Stimulated activated naive CD4-positive, alpha-beta T cell (primary cell): Measurements from ENCODE around the gene CAMTA1.
"Not testable (repeated sequence)": the region's sequence is repeated elsewhere in the genome, so short reads cannot be mapped to it uniquely, and the experiment has no call there.

Experiments
- DNase-seq, 6 experiments: peaks; one replicate each; lab custom pipeline; 2025; lab: John Stamatoyannopoulos, UW

Gene CAMTA1

DNA sequence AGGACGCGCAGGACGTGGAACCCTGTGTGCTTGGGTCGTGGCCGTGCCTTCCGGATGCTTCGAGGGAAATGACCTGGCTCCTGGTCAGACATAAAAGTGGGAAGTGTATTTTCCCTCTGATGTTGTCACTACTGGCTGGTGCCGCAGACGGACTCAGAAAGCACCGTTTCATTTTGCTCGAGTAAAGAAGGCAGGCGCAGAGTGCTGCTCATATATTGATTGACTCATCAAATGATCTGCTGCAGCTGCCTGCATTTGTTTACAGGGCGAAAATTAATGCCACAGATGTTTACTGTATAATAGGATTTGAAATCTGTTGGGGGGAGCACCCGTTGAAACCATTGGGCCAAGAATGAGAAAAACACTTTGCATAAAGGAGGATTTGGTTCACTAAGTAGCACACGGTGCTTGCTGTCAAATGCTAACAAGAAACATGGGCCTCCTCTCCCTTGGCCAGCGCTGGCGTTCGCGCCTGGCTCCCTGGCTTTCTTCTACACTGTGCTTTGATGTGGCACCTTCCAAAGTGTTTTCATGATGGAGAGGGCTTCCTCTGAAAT, 365.5 kb downstream of the CAMTA1 start:
- no peak for DNase-seq

DNA sequence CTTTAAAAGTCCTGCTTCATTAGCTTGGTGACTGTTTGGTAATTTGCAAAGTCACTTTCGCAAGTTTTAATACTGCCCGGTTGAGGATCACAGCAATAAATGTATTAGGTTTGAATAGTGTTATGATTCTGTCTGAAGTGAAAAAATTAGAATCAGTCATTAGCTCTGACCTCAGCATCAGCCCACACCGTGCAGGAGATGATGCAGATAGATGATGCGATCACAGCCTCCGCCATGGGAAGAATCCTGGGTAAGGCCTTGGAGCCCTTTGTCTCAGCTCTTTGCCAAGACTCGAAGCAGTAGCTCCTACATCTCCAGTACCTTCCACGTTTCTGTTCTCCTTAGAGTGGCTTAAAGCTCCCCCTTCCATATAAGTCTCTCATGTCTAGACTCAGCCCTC, 366.7 kb downstream of the CAMTA1 start:
- DNase-seq: no peak

DNA sequence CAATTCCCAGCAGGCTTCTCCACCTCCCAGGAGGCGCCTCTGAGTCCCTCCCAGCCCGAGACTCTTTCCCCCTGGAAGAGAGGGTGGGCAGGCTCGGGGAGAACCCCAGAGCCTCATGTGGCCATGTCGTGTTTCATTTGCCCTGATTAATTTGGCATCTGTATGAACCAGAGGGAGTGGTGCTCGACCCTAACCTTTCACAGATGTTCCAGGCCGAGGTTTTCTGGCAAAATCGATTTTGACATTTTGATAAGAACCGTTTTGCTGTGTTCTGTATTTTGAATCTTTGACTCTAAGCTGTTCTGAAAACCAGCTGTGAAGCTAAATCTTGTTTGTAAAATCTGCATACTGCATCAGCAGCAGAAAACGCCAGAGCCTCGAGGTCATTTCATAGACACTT, 367.4 kb downstream of the CAMTA1 start:
- no peak for DNase-seq

DNA sequence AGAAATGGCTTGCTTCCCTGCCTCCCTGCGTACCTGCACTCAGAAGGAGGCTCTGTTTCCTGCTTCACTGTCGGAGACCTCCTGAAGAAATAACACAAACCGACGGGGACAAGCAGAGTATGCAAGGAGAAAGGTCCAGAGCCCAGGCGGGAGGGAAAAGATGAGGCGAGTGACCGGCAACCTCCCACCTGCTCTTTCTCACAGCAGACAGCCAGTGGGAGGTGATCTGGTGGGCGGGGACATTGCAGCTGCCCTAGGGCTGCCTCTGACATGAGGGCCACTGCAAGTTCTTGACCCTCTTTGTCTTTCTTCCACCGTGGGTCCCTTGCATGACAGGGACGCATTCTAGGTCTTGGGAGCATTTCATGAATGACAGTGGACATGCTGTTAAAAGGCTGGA, 368.2 kb downstream of the CAMTA1 start:
- DNase-seq: no peak

DNA sequence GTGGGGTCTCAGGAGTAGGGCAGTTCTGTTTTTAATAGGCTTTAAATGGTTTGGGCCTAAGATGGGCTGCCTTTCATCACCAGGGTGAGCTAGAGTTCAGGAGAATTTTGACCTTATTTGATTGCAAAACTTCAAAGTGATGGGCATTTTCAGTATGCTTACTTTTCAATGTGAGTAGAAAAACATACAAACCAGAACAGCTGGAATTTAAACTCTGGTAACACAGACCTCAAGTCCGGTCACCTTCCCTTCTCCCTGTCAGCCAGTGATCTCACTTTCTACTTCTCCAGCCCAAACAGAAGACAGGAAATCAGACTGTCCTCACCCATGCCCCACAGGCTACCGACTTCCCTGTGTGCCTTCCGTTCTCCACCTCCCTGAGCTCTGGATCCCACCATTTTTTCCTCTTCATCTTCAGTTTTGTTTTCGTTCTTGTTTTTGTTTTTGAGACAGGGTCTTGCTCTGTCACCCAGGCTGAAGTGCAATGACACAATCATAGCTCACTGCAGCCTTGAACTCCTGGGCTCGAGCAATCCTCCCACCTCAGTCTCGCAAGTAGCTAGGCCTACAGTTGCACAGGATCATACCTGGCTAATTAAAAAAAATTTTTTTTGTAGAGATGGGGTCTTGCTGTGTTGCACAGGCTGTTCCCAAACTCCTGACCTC, 374.0 kb downstream of the CAMTA1 start:
- no peak for DNase-seq

DNA sequence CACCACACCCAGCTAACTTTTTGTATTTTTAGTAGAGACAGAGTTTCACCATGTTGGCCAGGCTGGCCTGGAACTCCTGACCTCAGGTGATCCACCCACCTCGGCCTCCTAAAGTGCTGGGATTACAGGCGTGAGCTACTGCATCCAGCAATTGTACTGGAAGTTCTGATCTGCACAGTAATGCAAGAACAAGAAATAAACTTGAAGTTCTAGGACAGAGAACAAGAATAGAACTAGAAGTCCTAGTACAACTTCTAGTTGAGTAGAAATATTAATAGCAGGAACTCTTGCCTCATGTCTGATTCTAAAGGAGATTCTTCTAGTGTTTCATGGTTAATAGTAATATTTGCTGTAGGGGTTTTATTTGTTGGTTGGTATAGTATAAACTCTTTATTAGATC, 383.3 kb downstream of the CAMTA1 start:
- not testable (repeated sequence) for DNase-seq

DNA sequence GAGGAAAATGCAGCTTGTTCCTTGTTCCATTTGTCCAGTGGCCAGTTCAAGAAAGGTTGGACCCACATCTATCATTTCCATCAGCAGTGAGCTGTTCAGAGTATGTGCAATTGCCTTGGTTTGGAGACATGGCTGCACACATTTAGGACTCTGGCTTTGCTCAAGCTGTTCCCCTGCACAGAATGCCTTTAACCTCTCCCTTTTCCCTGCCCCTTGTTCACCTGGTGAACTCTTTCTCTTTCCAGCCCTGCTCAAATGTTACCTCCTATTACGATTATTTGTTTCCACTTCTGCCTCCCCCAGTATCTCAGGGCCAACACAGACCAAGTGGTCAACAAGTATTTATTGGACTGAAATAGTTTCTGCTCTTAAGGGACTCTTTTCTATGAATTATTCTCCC, 385.9 kb downstream of the CAMTA1 start:
- no peak for DNase-seq

DNA sequence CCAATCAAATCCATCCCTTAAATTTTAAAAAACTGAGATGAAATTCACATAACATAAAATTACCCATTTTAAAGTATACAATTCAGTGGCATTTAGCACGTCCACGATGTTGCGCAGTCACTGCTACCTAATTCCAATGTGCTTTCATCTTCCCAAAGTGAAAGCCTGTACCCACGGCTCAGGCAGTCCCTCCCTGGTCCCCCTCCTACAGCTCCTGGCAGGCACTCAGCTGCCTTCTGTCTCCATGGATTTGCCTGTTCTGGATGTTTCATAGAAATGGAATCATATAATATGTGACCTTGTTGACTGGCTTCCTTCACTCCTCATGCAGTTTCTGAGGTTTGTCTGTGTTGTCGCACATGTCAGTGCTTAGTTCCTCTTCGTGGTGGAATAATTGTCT, 386.3 kb downstream of the CAMTA1 start:
- no peak for DNase-seq

DNA sequence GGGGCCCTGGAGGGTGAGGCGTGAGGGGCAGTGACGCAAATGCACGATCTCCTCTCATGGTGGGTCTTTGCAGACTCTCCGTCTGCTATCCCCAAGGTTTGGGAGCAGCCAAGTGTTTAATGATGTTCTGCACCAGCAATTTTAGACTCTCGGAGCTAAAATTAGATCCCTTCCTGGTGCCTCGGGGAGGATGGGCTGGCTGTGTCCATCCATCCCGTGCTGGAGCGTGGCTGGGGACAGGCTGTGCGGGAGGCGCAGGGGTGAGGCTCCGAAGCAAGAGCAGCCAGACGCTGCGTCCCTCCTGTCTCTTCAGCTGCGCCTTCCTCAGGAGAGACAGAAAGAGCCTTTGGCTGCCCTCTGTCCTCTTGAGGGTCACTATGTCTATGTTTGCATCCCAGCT, 387.6 kb downstream of the CAMTA1 start:
- DNase-seq: no peak

DNA sequence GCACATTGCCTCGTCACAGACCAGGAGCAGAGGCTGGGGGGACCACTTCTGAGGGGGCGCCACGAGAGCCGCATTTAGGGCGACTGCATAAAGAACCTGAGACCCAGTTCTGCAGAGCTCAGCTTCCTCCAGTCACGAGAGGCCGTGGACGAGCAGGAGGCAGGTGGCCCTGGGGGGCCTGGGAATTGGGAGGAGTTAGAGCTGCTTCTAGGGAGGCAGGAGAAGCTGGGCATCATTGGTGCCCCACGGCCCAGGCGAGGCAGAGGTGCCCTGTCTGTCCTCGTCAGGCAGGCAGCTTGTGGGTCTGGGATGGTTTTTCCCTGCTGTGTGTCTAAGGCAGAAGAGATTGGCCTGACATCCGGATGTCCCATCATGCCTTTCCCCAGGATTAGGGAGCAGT, 389.3 kb downstream of the CAMTA1 start:
- no peak for DNase-seq

DNA sequence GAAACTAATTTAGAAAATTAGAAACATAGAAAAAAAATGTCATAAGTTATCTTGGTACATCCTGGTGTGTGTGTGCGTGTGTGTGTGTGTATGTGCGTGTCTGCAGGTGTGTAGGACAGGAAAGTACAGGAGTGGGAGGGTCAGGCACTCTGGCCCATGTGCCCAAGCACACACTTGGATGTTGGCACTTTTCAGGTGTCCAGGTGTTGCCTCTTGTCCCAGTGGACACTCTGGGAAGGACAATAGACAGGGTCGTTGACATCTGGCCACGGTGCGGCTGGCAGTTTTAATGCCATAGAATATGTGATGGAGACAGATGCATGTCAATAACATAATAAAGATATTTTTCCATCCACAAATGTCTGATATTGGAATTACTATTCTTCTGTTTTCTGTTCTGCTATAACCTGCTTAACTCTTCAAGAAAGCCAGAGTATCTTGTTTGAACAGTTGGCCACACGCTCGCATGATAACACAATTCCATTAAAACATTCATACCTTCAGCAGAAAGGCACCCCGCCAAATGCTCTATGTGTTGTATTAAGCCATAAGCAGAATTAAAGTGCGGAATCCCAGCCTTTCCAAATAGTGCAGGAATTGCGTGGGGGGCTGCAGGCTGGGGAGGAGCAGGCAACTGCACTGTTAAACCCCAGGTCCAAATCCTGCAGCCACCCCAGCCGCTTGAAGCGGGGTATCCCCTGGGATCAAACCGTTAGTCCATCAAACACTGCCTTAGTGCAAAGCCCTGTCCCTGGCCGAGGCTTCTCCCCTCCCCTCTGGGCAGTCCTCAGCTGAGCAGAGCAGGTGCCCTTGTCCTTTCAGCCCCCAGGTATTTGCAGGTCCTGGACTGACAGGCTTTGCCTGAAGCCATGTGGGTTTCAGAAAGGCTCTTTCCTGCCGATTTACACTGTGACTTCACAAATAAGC, 390.0 kb downstream of the CAMTA1 start:
- no peak for DNase-seq

DNA sequence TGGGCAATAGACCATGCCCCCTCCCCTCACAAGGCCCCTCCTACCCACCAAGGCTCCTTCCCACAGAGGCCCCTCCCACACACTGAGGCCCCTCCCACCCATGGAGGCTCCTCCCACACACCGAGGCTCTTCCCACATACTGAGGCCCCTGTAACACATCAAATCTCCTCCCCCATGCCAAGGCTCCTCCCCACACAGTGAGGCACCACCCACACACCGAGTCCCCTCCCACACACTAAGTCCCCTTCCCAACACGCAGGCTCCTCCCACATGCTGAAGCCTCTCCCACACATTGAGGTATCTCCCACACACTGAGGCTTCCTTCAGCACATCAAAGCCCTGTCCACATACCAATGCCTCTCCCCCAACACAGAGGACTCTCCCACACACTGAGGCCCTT, 391.8 kb downstream of the CAMTA1 start:
- DNase-seq: no peak

DNA sequence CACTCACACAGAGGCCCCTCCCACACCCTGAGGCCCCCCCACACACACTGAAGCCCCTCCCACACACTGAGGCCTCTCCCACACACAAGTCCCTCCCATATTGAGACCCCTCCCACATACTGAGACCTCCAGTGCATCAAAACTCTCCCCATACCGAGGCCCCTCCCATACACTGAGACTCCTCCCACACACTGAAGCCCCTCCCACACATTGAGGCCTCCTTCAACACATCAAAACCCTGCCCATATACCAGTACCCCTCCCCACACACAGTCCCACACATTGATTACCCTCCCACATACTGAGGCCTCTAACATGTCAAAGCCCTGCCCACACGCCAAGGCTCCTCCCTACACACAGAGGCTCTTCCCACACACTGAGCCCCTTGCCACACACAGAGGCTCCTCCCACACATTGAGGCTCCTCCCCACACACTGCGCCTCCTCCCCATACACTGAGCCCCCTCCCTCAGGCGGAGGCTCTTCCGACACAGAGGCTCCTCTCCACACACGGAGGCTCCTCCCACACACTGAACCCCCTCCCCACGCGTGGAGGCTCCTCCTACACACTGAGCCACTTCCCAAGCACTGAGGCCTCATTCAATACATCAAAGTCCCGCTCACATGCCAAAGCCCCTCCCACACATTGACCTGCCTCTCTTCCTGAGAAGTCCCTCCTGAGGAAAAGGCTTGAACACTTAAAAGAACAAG, 392.3 kb downstream of the CAMTA1 start:
- no peak for DNase-seq

DNA sequence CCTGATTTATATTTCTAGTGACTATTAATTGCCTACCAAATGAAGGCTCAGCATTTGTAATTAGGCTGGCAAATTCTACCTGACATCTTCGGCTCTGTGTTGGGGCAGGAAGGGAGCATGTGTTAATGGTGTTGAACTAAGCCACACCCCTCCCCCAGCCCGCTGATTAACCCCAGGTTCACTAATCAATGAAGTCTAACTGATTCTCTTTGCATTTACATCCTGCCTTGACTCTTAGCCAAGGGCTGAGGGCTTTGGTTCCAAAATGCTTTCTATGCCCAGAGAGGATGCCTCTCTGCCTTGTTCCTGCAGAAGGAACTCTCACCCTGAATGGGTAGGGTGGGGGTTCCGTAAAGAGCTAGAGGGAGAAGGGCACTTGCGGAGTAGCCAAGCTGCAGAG, 393.1 kb downstream of the CAMTA1 start:
- no peak for DNase-seq

DNA sequence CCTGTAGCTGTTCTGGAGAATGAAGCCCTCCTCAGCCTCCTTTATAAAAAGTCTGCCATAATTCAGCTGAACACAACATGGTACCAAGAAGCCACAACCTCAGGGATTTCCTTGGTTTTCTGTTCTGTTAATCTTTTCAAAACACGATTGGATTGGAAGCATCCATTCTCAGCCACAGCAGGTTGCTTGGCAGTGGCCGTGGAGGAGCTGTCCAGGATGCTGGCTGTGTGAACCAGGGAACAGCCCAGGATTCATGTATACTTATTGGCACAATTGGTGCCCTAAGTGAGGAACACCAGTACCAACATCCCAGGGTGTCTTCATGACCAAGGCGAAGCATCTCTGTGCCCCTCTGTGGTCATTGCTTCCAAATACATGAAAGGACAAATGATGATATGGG, 393.5 kb downstream of the CAMTA1 start:
- DNase-seq: no peak

DNA sequence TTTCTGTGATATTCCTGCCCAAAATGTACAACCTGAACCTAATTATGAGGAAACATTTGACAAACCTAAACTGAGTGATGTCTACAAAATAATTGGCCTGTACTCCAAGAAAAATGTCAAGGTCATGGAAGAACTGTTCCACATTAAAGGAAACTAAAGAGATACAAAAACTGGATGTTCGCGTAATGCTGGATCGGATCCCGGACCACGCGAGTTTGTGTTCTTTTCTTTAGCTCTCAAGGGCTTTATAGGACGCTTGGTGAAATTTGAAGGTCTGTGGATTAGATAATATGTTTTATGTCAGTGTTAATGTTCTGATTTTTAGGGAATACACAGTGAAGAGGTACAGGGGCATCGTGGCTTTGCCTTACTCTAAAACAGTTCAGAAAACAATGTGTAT, 400.5 kb downstream of the CAMTA1 start:
- no peak for DNase-seq

DNA sequence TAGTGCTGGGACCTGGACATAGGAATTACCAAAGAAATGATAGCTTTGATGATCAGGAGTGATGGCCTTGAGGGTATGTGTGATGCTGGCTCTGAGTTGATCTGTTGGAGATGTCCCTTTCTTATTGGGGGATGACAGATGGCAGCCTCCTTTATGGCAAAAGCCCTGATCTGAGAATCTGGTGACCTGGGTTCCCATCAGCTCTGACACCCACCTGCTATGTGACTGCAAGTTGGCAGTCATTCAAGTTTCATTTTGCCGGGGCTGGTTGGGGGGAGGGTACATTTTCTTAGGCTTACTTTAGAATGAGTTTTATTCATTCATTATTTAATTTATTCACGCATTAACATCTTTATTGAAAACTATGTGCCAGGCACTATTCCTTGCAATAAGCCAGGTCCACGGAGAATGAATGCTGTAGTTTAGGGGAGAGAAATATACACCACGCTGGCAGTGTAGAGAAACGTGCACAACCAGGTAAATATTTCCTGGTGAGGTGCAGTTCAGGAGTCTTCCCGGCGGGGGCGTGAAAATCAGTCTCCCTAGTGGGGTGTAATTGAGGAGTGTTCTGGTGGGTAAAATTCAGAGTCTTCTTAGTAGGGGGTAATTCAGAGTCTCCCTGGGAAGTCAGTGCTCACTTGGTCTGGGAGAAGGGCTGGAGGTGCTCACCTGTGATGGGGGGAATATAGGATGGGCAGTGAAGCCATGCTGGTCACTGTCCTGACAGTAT, 401.3 kb downstream of the CAMTA1 start:
- DNase-seq: no peak

DNA sequence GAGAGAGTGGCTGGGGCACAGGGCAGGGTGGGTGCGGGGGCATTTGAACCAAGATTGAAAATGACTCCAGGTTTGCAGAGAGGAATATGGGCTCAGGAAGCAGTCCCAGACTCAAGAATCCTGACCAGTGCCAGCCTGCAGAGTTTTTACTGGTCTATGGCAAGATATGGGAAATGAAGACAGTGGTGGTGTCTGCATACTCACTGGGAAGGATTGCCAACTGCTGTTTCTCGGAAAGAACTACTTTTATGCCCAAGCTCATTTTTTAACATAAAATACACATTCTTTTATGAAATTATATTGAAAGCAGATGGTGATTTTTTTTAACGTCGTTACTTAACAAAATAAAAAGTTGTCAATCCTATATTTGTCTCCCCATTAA, 401.8 kb downstream of the CAMTA1 start:
- DNase-seq: no peak

DNA sequence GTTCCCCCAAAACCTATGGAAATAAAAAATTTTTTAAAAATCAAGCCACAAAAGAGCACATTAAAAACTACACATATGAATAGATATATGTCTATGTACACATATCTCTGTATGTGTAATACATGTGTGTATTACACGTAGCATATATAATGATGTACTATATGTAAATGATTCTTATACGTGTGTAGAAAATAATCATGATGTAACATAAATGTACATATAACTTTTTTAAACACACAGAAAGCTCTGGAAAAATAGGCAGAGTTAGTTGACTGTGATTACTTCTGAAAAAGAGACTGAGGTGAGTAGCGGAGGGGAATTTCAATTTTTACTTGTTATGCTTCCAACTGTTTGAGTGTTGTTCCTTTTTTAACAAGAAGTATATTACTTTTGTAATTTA, 405.0 kb downstream of the CAMTA1 start:
- no peak for DNase-seq

DNA sequence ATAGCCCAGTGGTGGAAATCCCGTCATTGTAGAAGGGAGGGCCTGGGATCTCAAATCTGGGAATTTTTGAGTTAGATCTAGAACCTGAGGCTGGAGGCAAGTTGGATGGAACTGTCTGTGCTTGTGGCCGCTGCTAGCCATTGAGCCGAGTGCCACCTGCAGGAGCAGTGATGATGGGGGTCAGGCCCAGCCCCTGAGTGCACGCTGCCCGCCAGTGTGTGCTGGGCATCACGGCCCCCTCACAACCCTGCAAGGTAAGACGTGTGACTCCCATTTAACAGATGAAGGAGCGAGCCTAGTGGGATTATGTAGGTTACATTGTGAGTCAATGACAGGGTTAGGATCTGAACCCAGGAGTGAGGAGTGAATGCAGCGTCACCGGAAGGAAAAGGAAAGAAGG, 407.2 kb downstream of the CAMTA1 start:
- no peak for DNase-seq

DNA sequence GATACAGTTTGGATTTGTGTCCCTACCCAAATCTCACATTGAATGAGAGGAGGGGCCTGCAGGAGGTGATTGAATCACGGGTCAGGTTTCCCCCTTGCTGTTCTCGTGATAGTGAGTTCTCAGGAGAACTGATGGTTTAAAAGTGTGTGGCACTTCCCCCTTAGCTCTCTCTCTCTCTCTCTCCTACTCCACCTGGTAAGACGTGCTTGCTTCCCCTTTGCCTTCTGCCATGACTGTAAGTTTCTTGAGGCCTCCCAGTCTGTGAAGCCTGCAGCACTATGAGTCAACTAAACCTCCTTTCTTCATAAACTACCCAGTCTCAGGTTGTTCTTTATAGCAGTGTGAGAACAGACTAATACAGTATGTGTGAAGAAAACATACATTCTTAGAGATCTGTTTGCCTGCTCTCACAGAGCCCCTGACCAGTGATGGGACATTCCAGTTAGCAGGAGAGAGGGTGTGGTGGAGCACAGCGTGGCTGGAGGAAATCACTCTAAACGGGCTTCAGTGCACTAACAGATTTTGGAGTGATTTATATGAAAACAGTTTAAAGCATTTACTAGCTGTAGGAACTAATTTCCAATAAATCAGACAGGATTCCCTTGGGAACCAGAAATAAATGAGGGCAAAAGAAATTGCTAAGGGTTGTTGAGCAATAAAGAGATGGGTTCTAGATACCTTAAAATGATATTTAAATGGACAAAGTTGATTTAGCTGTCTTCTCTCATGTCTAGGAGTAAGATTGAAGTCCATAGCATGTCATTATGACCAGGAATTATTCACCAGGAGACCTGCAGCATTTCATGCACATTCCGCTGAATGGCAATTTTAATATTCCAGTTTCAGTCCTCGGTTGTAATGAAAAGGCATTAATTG, 411.0 kb downstream of the CAMTA1 start:
- no peak for DNase-seq
